ENCODE results near the gene JAKMIP1. TPM values are rescaled to one million over a fixed set of nuclear protein-coding genes. Genes with fewer than 3 reads are reported as not detected.

The JAKMIP1 gene
- total RNA-seq, 1 donor from 2014 or later = not detected

DNA sequence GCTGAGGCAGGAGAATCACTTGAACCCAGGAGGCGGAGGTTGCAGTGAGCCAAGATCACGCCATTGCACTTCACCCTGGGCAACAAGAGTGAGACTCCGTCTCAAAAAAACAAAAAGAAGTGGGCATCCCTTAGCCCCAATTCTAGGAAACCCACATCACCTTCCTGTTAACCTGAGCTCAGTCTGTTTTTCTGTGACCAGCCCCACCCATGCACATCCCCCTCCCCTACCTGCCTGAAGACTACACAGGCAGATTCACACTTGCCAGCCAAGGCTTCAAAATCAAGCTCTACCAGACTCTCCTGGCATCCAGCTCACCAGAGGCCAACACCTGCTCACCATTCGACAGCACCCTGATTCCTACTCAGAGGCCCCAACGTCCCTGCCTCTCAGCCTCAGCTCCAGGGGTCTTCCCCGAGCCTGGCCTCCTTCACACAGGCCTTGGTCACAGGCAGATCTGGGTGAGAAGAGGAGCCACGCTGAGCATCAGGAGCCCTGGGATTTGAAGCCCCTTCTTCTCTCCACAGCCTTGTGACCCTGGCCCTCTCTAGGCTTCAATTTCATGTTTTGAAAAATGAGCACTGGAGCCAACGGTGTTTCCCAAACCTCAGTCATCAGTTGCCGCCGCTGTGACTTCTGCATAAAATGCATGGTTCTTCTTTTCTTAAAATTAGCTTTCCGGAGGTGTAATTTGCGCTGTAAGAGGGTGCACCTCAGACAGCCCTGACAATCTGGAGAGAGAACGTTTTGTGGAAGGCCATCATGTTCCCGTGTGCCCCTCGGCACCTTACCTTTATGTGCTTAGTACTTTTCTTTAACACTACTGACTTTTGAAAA is 47.3 kb downstream of the JAKMIP1 start:
- no peak for DNase-seq (ENCODE audit: low read depth)
- TF ChIP-seq, protein P1, sequence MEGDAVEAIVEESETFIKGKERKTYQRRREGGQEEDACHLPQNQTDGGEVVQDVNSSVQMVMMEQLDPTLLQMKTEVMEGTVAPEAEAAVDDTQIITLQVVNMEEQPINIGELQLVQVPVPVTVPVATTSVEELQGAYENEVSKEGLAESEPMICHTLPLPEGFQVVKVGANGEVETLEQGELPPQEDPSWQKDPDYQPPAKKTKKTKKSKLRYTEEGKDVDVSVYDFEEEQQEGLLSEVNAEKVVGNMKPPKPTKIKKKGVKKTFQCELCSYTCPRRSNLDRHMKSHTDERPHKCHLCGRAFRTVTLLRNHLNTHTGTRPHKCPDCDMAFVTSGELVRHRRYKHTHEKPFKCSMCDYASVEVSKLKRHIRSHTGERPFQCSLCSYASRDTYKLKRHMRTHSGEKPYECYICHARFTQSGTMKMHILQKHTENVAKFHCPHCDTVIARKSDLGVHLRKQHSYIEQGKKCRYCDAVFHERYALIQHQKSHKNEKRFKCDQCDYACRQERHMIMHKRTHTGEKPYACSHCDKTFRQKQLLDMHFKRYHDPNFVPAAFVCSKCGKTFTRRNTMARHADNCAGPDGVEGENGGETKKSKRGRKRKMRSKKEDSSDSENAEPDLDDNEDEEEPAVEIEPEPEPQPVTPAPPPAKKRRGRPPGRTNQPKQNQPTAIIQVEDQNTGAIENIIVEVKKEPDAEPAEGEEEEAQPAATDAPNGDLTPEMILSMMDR (IDR thresholded peaks at IDR 0.05; ENCODE audit: insufficient read depth, low read length, poor library complexity, severe bottlenecking) = no peak
- Histone ChIP-seq H3K36me3 (ENCODE audit: control insufficient read depth, insufficient read depth, low read length) (no peaks in the 10 kb centered on the region), H3K27me3 (ENCODE audit: control insufficient read depth, insufficient read depth, low read length) (no peaks in the 10 kb centered on the region), H3K4me3 (ENCODE audit: low read depth, low read length) (no peak overlapping the region)

DNA sequence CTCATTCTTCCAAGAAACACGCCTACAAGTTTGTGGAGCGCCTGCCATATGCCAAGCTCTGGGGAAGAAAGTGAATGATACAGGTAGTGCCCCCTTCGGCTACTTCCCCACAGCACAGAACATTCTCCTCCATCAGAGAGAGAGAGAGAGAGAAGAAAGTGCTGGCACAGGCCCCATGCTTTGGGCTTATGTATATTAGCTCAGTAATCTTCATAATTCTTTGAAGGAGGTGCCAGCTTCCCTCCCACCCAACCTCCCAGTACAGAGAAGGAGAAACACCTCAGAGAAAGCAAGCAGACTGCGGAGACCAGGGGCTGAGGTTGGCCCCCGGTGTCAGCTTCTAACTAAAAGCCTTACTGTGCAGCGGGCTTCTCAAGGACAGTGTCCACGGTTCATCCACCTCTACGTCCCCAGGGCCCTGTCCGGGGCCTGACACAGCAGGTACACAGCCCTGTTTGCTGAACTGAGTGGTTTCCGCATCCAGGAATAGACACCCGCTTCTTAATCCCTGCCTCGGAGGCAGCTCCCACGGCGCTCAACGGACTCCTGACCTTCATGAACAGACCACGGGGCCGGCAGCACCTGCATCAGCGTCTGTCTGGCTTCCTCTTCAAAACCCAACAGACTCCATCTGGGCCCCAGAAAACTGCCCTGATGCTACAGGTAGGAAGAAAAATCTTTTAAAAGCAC is 50.2 kb downstream of the JAKMIP1 start:
- no peaks in the 10 kb centered on the region for H3K36me3 ChIP-seq (ENCODE audit: control insufficient read depth, insufficient read depth, low read length)
- TF ChIP-seq, protein P1 (IDR thresholded peaks at IDR 0.05; ENCODE audit: insufficient read depth, low read length, poor library complexity, severe bottlenecking) = no peak
- no peak overlapping the region for H3K4me3 ChIP-seq (ENCODE audit: low read depth, low read length)
- no peaks in the 10 kb centered on the region for H3K27me3 ChIP-seq (ENCODE audit: control insufficient read depth, insufficient read depth, low read length)
- DNase-seq (ENCODE audit: low read depth) = no peak

DNA sequence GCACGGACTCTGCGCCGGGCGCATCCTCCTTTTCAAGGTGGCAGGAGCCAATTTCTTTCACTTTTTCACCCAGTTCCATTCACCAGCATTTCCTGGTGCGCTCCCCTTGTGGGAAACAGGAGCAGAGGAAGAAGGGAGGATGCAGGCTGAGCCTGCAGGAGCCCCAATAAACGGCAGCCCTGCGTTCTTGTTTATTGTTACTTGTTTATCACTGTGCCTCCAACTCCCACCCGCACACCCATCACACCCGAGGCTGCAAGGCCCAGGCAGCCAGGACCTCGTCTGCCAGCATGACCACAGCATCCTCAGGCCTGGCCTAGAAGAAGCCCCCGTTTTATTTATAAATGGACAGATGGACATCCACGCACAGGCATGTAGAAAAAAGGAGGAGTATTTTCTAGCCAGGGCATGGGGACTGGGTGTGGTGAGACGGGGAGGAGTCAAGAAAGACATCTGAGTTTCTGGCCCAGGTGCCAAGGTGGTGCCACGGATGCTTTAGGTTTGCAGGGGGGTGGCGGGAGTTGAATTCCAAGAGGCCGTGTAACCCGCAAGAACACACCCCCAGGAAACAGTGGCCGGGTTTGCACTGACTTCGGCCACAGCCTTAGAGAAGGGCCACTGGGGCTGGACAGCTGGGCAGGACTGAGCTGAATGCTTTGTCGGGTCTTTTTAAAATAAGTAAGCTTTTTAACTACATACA is 51.7 kb downstream of the JAKMIP1 start:
- no peaks in the 10 kb centered on the region for H3K27me3 ChIP-seq (ENCODE audit: control insufficient read depth, insufficient read depth, low read length)
- H3K36me3 ChIP-seq (ENCODE audit: control insufficient read depth, insufficient read depth, low read length) = no peaks in the 10 kb centered on the region
- no peak for DNase-seq (ENCODE audit: low read depth)
- H3K4me3 ChIP-seq (ENCODE audit: low read depth, low read length) = no peak overlapping the region
- TF ChIP-seq, protein P1 (IDR thresholded peaks at IDR 0.05; ENCODE audit: insufficient read depth, low read length, poor library complexity, severe bottlenecking) = no peak

DNA sequence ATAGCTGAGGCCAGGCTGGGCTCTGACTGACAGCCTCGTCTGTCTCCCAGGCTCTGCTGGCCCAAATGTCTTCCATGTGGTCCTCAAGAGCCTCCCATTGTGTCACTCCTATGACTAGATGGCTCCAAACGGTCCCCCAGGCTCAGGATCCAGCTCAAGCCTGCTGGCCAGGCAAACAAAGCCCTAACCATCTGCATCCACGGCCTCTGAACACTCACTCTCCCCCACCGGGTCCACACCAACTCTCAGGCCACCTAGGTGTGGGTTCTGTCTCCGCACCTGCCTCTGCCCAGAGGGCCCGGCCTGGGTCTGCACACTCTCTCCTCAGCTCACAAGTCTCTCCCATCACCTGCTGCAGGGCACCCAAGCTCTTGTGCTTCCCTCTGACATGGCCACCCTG is 52.9 kb downstream of the JAKMIP1 start:
- H3K4me3 ChIP-seq (ENCODE audit: low read depth, low read length) = no peak overlapping the region
- TF ChIP-seq, protein P1 (IDR thresholded peaks at IDR 0.05; ENCODE audit: insufficient read depth, low read length, poor library complexity, severe bottlenecking) = no peak
- DNase-seq (ENCODE audit: low read depth) = no peak

DNA sequence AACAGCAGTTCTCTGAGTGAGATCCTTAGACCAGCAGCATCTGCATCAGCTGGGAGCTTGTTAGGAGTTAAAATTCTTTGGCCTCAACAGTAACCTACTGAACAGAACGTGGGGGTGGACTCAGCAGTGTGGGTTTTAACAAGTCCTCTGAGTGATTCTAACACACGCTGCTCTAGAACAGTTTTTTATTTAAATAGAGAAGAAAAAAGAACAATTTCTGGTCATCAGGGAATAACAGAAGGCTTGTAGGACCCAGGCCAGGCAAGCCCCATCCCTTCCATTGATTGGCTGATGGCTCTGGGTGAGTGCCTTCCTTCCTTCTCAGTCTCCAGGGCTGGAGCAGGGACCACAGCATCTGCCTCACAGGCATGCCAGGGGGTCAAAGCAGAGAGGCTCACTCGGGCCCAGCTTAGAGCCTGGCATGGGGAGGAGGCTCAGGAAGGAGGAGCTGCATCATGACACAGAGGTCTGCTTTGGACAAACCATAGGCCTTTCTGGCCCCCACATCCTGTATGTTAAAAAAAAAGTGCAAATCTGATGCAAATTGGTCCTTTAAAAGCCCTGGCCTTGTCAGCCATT is 56.7 kb downstream of the JAKMIP1 start:
- Histone ChIP-seq H3K36me3 (ENCODE audit: control insufficient read depth, insufficient read depth, low read length) (no peaks in the 10 kb centered on the region), H3K27me3 (ENCODE audit: control insufficient read depth, insufficient read depth, low read length) (no peaks in the 10 kb centered on the region)
- TF ChIP-seq, protein P1 (IDR thresholded peaks at IDR 0.05; ENCODE audit: insufficient read depth, low read length, poor library complexity, severe bottlenecking) = no peak

More for the DNA sequence above, 52.9 kb downstream of the JAKMIP1 start:
- no peaks in the 10 kb centered on the region for H3K36me3 ChIP-seq (ENCODE audit: control insufficient read depth, insufficient read depth, low read length)
- no peaks in the 10 kb centered on the region for H3K27me3 ChIP-seq (ENCODE audit: control insufficient read depth, insufficient read depth, low read length)

More for the DNA sequence above, 56.7 kb downstream of the JAKMIP1 start:
- DNase-seq (ENCODE audit: low read depth) = no peak
- H3K4me3 ChIP-seq (ENCODE audit: low read depth, low read length) = no peak overlapping the region

Data from kidney epithelial cell (primary cell).